ENCODE measurements around the gene MCOLN3. TPM values are rescaled to one million over a fixed set of nuclear protein-coding genes. Genes with fewer than 3 reads are reported as not detected.
A peak's percentile ranks its signal among the peaks of the same experiment; 100 is the strongest.

MCOLN3 gene
- total RNA-seq, 2 donors from 2014 or later: 10.1 to 12.6 TPM

DNA sequence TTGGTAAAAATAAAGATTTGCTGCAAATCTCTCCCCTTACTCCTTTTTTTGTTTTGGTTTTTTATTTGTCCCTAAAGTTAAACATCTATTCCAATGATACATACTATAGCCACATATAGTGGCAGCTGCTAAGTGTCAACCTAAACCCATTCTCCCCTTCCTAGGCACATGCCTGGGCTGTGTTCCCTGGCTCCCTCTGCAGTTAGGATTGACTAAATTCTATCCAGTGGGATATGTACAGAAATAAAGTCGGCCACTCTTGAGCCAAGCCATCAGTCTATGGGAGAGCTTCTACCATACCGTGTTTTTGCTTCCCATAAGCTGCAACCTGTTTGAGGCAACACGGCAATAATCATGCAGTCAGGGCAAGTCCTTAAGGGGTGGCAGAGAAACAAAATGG lies 23.6 kb downstream of the MCOLN3 start:
- H3K4me3 Mint-ChIP-seq: no peak overlapping the region
- TF ChIP-seq, protein P1, sequence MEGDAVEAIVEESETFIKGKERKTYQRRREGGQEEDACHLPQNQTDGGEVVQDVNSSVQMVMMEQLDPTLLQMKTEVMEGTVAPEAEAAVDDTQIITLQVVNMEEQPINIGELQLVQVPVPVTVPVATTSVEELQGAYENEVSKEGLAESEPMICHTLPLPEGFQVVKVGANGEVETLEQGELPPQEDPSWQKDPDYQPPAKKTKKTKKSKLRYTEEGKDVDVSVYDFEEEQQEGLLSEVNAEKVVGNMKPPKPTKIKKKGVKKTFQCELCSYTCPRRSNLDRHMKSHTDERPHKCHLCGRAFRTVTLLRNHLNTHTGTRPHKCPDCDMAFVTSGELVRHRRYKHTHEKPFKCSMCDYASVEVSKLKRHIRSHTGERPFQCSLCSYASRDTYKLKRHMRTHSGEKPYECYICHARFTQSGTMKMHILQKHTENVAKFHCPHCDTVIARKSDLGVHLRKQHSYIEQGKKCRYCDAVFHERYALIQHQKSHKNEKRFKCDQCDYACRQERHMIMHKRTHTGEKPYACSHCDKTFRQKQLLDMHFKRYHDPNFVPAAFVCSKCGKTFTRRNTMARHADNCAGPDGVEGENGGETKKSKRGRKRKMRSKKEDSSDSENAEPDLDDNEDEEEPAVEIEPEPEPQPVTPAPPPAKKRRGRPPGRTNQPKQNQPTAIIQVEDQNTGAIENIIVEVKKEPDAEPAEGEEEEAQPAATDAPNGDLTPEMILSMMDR (conservative IDR thresholded peaks at IDR 0.05): peak; percentile 55
- no peaks in the 10 kb centered on the region for H3K36me3 Mint-ChIP-seq (ENCODE audit: low read depth)
- Histone ChIP-seq H3K9me3 (ENCODE audit: control insufficient read depth, low read length) (no peaks in the 10 kb centered on the region), H3K4me3 (ENCODE audit: low read length) (no peak overlapping the region), H3K36me3 (ENCODE audit: control insufficient read depth, insufficient read depth, low read length) (no peaks in the 10 kb centered on the region), H3K4me1 (ENCODE audit: control insufficient read depth, insufficient read depth, low read length) (no peaks in the 10 kb centered on the region), H3K27me3 (ENCODE audit: control insufficient read depth, insufficient read depth, low read length, poor library complexity, severe bottlenecking) (no peaks in the 10 kb centered on the region), H3K27ac (ENCODE audit: low read depth, low read length) (no peak overlapping the region), H3K9ac (ENCODE audit: extremely low read depth, low read length, poor library complexity, severe bottlenecking) (no peak overlapping the region)
- H3K9me3 Mint-ChIP-seq: no peaks in the 10 kb centered on the region
- 90 to 94% methylated on average over 2 to 3 of the region's 3 CpGs for WGBS, 2 experiments (ENCODE audit: insufficient coverage in 1 of 2, insufficient read length in 1 of 2)
- no peaks in the 10 kb centered on the region for H3K4me1 Mint-ChIP-seq
- H3K27ac Mint-ChIP-seq: no peak overlapping the region
- no peaks in the 10 kb centered on the region for H3K27me3 Mint-ChIP-seq (ENCODE audit: insufficient read depth)
- DNase-seq: no peak

DNA sequence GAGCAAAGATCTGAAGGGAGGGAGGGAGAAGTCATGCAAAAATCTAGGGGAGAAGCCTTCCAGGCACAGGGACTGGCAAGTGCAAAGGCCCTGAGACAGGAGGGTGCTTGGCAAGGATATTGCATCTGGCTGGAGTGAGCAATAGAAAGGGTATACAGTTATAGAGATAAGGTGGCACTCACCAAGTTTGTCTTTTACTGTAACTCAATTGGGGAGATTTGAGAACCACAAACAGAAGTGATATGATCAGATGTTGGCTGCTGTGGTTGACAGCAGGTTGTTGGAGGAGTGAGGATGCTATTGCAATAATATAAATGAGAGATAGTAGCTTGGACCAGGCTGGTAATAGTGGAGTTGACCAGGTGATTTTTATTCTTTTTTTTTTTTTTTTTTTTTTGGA lies 25.6 kb downstream of the MCOLN3 start:
- H3K27me3 ChIP-seq (ENCODE audit: control insufficient read depth, insufficient read depth, low read length, poor library complexity, severe bottlenecking): no peaks in the 10 kb centered on the region
- H3K36me3 ChIP-seq (ENCODE audit: control insufficient read depth, insufficient read depth, low read length): no peaks in the 10 kb centered on the region
- Mint-ChIP-seq H3K36me3 (ENCODE audit: low read depth) (no peaks in the 10 kb centered on the region), H3K9me3 (no peaks in the 10 kb centered on the region), H3K27me3 (ENCODE audit: insufficient read depth) (no peaks in the 10 kb centered on the region), H3K27ac (no peak overlapping the region), H3K4me1 (no peaks in the 10 kb centered on the region), H3K4me3 (no peak overlapping the region)
- no peaks in the 10 kb centered on the region for H3K4me1 ChIP-seq (ENCODE audit: control insufficient read depth, insufficient read depth, low read length)
- H3K9me3 ChIP-seq (ENCODE audit: control insufficient read depth, low read length): no peaks in the 10 kb centered on the region
- no peak overlapping the region for H3K4me3 ChIP-seq (ENCODE audit: low read length)
- no peak for DNase-seq
- no peak overlapping the region for H3K27ac ChIP-seq (ENCODE audit: low read depth, low read length)
- TF ChIP-seq, protein P1 (conservative IDR thresholded peaks at IDR 0.05): no peak
- H3K9ac ChIP-seq (ENCODE audit: extremely low read depth, low read length, poor library complexity, severe bottlenecking): no peak overlapping the region

DNA sequence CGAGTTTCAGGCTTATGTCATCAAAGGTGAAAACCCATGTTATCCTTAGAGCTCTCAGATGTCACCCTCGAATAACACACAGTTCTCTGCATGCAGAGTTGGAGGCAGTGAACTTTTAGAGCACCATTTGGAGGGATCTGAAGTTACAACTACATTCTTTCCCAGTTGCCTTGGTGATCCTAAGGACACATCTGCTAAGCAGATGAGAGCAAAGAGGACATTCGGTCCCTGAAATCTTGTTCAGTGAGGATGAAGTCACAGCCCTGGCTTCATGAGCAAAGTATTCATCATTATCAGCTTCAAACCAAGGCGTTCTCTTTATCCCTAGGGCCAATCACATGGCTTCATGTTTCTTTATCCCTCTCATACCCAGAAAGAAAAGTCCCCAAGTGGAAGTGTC lies 28.3 kb downstream of the MCOLN3 start:
- Histone ChIP-seq H3K4me3 (ENCODE audit: low read length) (no peak overlapping the region), H3K9me3 (ENCODE audit: control insufficient read depth, low read length) (no peaks in the 10 kb centered on the region), H3K27me3 (ENCODE audit: control insufficient read depth, insufficient read depth, low read length, poor library complexity, severe bottlenecking) (no peaks in the 10 kb centered on the region), H3K9ac (ENCODE audit: extremely low read depth, low read length, poor library complexity, severe bottlenecking) (no peak overlapping the region), H3K27ac (ENCODE audit: low read depth, low read length) (no peak overlapping the region), H3K4me1 (ENCODE audit: control insufficient read depth, insufficient read depth, low read length) (no peaks in the 10 kb centered on the region), H3K36me3 (ENCODE audit: control insufficient read depth, insufficient read depth, low read length) (no peaks in the 10 kb centered on the region)
- Mint-ChIP-seq H3K36me3 (ENCODE audit: low read depth) (no peaks in the 10 kb centered on the region), H3K4me3 (no peak overlapping the region), H3K27me3 (ENCODE audit: insufficient read depth) (no peaks in the 10 kb centered on the region), H3K27ac (no peak overlapping the region), H3K4me1 (no peaks in the 10 kb centered on the region), H3K9me3 (no peaks in the 10 kb centered on the region)
- WGBS, 2 experiments (ENCODE audit: insufficient coverage in 1 of 2, insufficient read length in 1 of 2): 80 to 92% methylated on average over 2 to 4 of the region's 4 CpGs
- DNase-seq: no peak
- TF ChIP-seq, protein P1 (conservative IDR thresholded peaks at IDR 0.05): no peak
